Activated CD4-positive, alpha-beta T cell treated with anti-CD3 and anti-CD28 coated beads, Interleukin-2, amount 50 U/mL, for 24 hours (primary cell): ENCODE results near the gene IL1B.

ENCODE experiments used
- DNase-seq, 2 donors: peaks; one replicate each; pipeline ENCODE4 v3.0.0-alpha.2; 2020; ENCODE audit warnings: low read depth in 1 of 2, low spot score in 1 of 2

The IL1B gene

DNA sequence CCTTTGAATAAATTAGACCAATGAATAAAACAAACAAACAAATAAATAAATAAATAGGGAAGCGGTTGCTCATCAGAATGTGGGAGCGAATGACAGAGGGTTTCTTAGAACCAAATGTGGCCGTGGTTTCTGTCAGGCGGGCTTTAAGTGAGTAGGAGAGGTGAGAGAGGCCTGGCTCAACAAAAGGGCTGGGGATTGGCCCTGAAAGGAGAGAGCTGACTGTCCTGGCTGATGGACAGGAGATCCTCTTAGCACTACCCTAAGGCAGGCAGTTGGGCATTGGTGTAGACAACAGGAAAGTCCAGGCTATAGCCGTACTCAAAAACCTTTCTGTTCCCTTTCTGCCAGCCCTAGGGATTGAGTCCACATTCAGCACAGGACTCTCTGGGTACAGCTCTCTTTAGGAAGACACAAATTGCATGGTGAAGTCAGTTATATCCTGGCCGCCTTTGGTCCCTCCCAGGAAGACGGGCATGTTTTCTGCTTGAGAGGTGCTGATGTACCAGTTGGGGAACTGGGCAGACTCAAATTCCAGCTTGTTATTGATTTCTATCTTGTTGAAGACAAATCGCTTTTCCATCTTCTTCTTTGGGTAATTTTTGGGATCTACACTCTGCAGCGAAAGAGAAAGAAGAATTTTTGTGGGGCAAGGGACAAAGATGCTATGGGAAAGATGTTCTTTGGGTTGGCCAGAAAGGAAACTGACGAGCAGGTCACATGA, 6.5 kb downstream of the IL1B start:
- no peak for DNase-seq

DNA sequence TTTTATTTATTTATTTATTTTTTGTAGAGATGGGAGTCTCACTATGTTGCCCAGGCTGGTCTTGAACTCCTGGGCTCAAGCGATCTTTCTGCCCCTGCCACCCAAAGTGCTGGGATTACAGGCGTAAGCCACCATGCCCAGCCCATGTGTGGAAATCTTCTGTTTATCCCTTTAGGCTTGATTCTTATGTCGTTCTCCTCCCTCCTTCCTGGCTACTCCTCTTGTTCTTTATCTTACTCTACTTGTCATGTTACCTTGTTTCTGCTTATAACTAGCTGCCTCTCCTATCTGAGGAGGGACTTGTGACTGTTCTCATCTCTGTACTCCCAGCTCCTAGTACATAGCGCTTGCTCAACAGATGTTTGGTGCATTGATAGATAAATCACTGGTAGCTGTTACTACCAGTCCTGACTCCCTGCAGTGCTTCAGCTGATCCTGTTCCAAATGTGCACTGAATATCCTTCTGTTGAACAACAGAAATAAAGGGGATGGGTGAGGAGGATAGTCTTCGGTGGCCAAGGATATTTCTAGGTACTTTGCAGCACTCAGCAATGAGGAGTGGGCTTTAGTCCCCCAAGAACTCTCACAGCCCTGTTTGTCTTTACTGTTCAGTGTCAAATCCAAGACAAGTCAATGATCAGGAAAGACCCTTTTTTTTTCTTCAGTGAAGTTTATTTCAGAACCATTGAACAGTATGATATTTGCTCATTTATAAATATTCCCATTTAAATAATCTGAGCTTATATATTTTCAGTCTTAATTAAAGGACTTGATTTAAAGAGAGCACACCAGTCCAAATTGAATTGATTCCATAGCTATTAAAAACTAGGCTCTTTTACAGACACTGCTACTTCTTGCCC, 7.2 kb downstream of the IL1B start:
- no peak for DNase-seq

- no peak for DNase-seq
These were observed 8.3 kb downstream of the IL1B start for GRCh38 chr2:112828251-112828691.

DNA sequence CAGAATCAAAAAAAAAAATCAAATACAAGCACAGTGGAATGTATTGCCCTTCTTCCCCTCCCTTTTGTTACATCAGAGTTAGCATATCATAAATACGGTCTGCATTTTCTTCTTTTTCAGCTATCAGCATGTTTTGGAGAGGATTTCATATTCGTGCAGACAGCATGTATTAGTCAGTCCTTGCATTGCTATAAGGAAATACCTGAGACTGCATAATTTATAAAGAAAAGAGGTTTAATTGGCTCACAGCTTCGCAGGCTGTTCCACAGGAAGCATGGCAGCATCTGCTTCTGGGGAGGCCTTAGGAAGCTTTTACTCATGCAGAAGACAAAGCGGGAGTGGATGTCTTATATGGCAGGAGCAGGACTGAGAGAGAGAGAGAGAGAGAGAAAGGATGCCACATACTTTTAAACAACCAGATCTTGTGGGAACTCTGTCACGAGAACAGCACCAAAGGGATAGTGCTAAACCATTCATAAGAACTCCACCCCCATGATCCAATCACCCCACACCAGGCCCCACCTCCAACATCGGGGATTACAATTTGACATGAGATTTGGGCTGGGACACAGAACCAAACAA, 8.9 kb downstream of the IL1B start:
- DNase-seq: no peak

DNA sequence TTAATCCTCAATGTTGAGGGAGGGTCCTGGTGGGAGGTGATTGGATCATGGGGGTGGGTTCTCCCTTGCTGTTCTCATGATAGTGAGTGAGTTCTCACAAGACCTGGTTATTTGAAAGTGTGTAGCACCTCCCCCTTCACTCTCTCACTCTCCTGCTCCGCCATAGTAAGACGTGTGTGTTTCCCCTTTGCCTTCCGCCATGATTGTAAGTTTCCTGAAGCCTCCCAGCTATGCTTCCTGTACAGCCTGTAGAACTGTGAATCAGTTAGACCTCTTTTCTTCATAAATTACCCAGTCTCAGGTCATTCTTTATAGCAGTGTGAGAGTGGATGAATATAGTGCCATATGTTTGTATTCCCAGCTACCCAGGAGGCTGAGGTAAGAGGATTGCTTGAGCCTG, 9.6 kb downstream of the IL1B start:
- DNase-seq: no peak

DNA sequence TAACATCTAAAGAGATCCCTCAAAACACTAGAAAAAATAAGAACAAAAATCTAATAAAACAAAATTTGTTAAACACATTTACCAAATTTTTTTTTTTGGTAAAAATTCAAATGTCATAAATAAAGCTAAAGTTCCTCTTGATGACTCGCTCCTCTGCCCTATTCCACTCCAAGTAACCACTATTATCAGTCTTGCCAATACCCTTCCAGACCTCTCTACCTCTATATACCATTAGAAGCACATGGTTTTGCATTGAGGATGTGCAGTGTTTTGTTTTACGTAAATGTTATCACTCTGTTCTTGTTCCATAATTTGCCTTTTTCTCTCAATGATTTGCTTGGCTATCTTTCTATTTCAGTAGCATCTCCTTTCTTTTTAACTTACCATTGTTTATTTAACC, 10.9 kb downstream of the IL1B start:
- DNase-seq: no peak

- DNase-seq: no peak
These were observed 11.9 kb downstream of the IL1B start for GRCh38 chr2:112824694-112825085.

DNA sequence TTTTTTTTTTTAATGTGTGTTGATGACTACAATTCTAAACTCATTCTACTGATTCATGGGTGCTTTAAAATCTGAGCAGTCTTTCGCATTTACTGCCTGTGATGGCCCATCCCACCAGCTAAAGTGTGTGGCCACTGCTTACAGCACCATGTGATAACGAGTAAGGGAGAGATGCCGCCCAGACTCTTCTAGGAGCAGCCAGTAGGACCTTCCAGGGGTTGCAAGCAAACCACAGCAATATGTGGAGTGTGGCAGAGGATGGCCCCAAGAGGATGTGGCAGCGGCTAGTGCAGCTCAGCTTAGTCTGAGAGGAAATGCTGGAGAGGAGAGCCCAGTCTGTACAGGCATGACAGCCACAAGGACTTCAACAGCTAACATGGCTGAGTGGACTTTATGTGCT, 14.9 kb downstream of the IL1B start:
- DNase-seq: no peak

DNA sequence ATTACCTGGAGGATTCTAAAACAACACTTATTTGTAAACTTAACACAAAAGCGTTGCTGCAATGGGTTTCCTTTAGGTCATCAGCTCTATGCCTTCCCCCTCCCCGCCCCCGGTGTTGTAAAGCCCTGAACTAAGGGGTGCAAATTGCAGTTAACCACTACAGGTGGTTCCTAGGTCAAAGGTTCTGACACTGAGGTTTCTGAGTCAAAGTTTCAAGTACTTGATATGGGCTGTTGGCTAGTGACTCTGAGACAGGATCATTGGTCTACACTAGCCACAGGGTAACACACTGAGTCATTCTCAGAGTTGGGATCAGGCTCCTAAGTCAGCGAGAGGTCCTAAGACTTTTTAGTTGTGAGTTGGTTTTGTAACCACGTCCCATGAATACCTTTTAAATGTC, 15.4 kb downstream of the IL1B start:
- peak in 1 of 2 donors; percentile 17 for DNase-seq

GRCh38 chr2:112820343-112820742, 16.2 kb downstream of the IL1B start:
- DNase-seq: no peak

DNA sequence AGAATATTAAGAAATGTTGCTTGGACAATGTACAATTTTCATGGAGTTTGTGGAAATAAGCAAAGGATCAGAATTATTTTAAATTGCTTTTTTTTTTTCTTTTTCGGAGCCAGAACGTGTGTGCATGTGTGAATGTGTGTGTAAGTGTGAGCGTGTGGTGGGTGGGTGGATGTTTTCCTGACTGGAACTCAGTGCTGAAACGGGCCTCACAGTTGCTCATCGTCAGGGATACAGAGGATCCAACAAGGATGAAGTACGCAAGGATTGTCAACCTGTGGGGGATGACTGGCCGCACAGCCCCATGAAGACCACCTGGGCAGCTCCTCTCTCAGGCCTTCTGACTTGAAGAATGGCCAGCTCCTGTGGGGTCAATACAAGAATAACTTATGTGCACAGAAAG, 17.5 kb downstream of the IL1B start:
- no peak for DNase-seq

DNA sequence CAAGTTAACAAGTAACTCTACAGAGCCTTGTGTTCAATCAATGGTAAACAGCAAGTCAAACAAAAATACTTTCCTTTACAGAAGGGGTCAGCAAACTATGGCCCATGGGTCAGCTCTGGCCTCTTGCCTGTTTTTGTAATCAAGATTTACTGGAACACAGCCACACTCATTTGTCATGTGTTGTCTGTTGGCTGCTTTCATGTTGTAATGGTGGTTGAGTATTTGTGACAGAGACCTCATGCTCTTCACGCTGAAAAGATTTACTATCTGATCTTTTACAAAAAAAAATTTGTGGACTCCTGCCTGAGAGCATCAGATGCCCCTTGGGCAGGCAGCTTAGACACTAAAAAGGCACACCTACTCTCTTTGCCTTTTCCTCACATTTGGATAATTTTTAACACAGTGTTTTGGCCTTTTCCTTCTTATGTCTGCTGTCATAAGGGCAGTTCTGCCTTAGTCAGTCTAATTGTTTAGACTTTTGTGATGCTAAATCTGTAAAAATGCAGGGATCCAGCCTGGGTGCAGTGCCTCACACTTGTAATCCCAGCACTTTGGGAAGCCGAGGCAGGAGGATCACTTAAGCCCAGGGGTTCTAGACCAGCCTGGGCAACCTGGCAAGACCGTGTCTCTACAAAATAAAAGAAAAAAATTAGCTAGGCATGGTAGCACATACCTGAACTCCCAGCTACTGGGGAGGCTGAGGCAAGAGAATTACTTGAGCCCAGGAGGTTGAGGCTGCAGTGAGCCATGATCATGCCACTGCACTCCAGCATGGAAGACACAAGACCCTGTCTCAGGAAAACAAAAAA, 18.3 kb downstream of the IL1B start:
- DNase-seq: no peak

DNA sequence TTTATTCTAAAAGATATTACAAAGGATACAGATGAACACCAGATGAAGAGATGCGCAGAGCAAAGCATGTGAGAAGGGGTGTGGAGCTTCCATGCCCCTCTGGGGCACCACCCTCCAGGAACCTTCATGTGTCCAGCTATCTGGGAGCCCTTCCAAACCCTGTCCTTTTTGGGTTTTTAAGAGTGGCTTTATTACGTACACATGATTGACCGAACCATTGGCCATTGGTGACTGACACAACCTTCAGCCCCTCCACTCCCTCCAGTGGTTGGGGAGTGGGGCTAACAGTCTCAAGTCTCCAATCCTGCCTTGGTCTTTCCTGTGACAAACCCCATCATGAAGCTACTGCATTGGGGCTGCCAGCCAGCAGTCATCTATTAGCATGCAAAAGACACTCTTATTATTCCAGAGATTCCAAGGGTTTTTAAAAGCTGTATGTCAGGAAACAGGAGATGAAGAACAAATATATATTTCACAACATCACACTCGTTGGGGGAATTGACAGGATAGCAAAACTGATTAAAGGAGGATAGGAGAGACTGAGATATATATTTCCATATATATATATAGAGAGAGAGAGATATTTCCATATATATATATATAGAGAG, 19.4 kb downstream of the IL1B start:
- no peak for DNase-seq

DNA sequence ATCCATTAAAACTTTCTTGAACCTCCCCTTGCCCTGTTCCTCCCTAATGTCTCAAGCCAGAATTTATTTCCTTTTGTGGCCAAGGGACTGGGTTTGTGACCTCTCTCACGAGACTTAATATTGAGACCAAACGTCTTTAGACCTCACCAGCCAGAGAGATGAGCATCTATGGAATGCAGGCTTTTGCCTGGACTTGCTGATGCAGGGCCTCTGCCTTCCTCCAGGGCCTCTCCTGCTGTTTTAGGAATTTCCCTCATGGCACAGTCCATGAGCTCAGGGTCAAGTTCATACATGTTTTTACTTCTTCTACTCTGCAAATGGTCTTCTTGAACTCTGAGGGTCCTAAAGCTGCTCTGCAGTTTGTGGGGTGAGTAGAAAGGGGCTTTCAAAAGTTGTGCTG, 22.3 kb downstream of the IL1B start:
- DNase-seq: no peak

- DNase-seq: no peak
These were observed 23.2 kb downstream of the IL1B start for GRCh38 chr2:112813280-112813966.

- DNase-seq: no peak
These were observed 24.0 kb downstream of the IL1B start for GRCh38 chr2:112812318-112813267.

GRCh38 chr2:112811841-112812306, 24.7 kb downstream of the IL1B start:
- peak in 1 of 2 donors; percentile 21 for DNase-seq

- no peak for DNase-seq
These were observed 25.2 kb downstream of the IL1B start for GRCh38 chr2:112811276-112811831.

DNA sequence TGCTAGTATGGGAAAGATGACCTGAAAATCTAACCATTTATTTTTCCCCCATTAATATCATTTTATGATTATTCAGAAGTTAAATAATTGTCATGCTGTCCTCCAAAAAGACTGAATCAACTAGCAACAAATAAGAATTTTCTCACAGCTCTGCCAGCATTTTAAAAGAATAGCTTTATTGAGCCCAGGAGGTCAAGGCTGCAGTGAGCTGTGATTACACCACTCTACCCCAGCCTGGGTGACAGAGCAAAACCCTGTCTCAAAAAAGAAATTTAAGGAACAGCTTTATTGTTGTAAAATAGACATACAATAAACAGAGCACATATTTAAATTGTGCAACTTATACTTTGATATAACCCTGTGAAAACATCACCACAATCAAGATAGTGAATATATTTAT, 27.5 kb downstream of the IL1B start:
- DNase-seq: no peak
